Activated T-helper 2 cell treated with anti-CD3 and anti-CD28 coated beads, Interferon-gamma antibody, Interleukin-2, Interleukin-4, amounts not matched to agents 10 μg/mL and 5 μg/mL and 100 μg/mL, durations not matched to agents 14 hours and 24 hours and 36 hours (primary cell): Measurements from ENCODE around the gene POTEH. TPM values are rescaled to one million over a fixed set of nuclear protein-coding genes. Genes with fewer than 3 reads are reported as not detected.
"Not testable (repeated sequence)": the region's sequence is repeated elsewhere in the genome, so short reads cannot be mapped to it uniquely, and the experiment has no call there.

ENCODE experiments used
- DNase-seq: peaks from one replicate; pipeline ENCODE4 v3.0.0; 2021; ENCODE audit warnings: low spot score
- H3K27ac Mint-ChIP-seq: one replicate; pipeline ENCODE4 v1.8.0; 2021; ENCODE audit warnings: mixed read lengths
- H3K27me3 Mint-ChIP-seq: one replicate; pipeline ENCODE4 v1.8.0; 2021; ENCODE audit warnings: low read depth, mixed read lengths
- H3K36me3 Mint-ChIP-seq: one replicate; pipeline ENCODE4 v1.8.0; 2021; ENCODE audit warnings: low read depth, mixed read lengths
- H3K4me1 Mint-ChIP-seq: one replicate; pipeline ENCODE4 v1.8.0; 2021; ENCODE audit warnings: low read depth, mixed read lengths
- H3K4me3 Mint-ChIP-seq: one replicate; pipeline ENCODE4 v1.8.0; 2021; ENCODE audit warnings: low read depth, mild to moderate bottlenecking, moderate library complexity, mixed read lengths
- H3K9me3 Mint-ChIP-seq: one replicate; pipeline ENCODE4 v1.8.0; 2021; ENCODE audit warnings: mixed read lengths
- intact Hi-C: fragments of 100-400 bp; cut with micrococcal nuclease; formaldehyde crosslinking; loops from one replicate; pipeline ENCODE4 v1.15.1; 2023
- total RNA-seq: library from RNA; stranded (reverse); gene quantifications from 2 replicates; pipeline ENCODE4 v1.2.3, GENCODE V29; 2022

The POTEH gene
- total RNA-seq, 1 donor from 2014 or later, result not detected

DNA sequence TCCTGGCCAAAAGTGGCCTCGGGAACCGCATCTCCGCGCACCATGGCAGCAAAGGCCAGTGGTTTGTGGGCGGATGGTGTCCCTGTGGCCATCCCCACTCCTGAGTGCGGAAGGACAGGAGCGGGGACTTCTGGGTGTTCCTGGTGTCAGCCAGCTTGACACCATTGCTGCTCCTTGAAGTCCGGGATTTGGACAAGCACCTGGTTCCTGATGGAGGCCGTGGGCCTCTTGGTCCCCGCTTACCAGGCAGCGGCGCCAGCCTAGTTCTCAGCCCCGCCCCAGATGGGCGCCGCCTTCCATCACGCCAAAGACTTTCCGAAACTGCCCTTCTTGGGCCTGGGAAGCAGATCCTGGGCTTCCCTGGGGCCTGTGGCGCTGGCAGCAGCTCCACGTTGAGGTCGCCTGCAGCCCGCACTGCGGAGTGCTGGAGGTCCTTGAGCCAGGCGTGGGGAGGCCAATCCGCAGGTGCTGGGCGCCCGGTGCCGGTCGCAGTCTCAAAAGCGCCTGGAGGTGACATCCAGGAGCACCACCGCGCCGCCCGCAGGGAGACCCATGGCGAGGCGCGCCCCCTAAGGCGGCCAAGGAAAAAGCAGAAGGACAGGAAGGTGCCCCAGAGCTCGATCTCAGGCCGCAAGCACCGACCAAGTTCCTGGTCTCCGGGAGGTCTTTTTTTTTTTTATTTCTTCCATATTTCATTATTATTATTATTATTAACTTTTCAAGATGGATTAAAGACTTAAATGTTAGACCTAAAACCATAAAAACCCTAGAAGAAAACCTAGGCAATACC lies 59.5 kb downstream of the POTEH start:
- H3K4me1 Mint-ChIP-seq, H3K36me3 Mint-ChIP-seq, H3K4me3 Mint-ChIP-seq, DNase-seq, H3K9me3 Mint-ChIP-seq, H3K27me3 Mint-ChIP-seq, H3K27ac Mint-ChIP-seq, intact Hi-C loops: not testable (repeated sequence)

DNA sequence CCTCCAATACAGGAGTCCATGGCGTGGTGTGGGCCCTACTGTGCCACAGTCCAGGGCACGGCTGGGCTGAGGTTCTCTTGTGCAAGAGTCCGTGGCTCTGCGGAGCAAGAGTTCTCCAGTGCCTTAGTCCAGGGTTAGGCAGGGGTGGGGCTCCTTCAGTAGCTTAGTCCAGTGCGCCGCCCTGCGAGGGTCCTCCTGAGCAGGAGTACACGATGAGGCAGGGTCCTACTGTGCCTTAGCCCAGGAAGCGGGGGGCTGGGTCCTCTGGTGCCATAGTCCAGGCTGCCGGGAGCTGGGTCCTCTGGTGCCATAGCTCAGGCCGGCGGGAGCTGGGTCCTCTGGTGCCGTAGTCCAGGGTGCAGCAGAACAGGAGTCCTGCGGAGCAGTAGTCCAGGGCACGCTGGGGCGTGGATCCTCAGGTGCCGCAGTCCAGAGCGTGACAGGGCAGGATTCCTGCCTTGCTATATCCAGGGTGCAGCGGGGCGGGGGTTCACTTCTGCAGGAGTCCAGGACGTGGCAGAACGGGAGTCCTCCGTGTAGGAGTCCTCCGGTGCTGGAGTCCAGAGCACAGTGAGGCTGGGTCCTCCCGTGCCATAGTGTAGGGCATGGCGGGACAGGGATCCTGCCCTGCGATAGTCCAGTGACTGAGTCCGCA lies 69.7 kb downstream of the POTEH start:
- H3K4me1 Mint-ChIP-seq, DNase-seq, H3K4me3 Mint-ChIP-seq, H3K9me3 Mint-ChIP-seq, H3K27ac Mint-ChIP-seq, H3K36me3 Mint-ChIP-seq, H3K27me3 Mint-ChIP-seq, intact Hi-C loops: not testable (repeated sequence)

- DNase-seq, H3K27ac Mint-ChIP-seq, H3K4me1 Mint-ChIP-seq, H3K36me3 Mint-ChIP-seq, intact Hi-C loops, H3K27me3 Mint-ChIP-seq, H3K4me3 Mint-ChIP-seq, H3K9me3 Mint-ChIP-seq: not testable (repeated sequence)
Observed at GRCh38 chr22:15760388-15761150, 70.7 kb downstream of the POTEH start.

- H3K4me3 Mint-ChIP-seq, DNase-seq, H3K9me3 Mint-ChIP-seq, H3K27ac Mint-ChIP-seq, H3K27me3 Mint-ChIP-seq, H3K36me3 Mint-ChIP-seq, H3K4me1 Mint-ChIP-seq, intact Hi-C loops: not testable (repeated sequence)
Observed at GRCh38 chr22:15761151-15761777, 71.4 kb downstream of the POTEH start.

DNA sequence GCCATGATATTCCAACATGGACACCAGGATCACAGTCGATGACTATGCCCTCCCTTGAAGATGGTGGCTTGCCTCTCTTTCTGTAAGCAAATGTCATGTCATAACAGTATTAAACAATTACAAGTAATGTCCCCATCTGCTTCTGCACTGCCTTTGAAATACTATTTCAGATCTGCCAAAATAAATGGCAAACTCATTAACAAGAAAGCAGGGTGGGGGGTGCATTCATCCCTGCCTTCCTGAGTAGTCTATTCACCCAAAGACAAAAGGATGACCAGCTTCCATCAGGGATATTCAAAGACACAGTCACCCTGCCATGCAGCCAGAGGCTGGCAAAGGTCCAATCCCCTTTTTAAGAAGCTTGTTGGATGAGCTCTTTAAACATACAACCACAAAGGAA lies 73.7 kb downstream of the POTEH start:
- H3K4me3 Mint-ChIP-seq, H3K27ac Mint-ChIP-seq, H3K4me1 Mint-ChIP-seq, intact Hi-C loops, DNase-seq, H3K9me3 Mint-ChIP-seq, H3K27me3 Mint-ChIP-seq, H3K36me3 Mint-ChIP-seq: not testable (repeated sequence)

Other genes starting within 250 kb of the POTEH start
- not detected in 2 replicates for gene OR11H1, start 161.8 kb upstream of the POTEH start, total RNA-seq